Esophagus squamous epithelium (tissue), 4 donors: ENCODE results near the gene EIPR1.

Experiments used
- CTCF ChIP-seq, 6 experiments: fragments of 450-650 bp in 4 of 6; fragments of 200-600 bp in 2 of 6; sonication (generic) in 2 of 6; IDR thresholded peaks; one replicate each; pipeline ENCODE4 v1.5.1; 2016 to 2019; ENCODE audit warnings: antibody characterized with exemption in 6 of 6, mild to moderate bottlenecking in 4 of 6, moderate library complexity in 4 of 6
- POLR2A ChIP-seq, 4 donors: fragments of 450-650 bp; IDR thresholded peaks; one replicate each; pipeline ENCODE4 v1.6.1; 2017; ENCODE audit warnings: antibody characterized with exemption in 4 of 4, mild to moderate bottlenecking in 4 of 4, moderate library complexity in 3 of 4

- no peak for TF ChIP-seq CTCF (IDR thresholded peaks at IDR 0.05)
- no peak for TF ChIP-seq POLR2A (IDR thresholded peaks at IDR 0.05)
These were observed 234.0 kb downstream of the EIPR1 start for GRCh38 chr2:3143602-3144001.
